SKM-1 (cell line): ENCODE data around the gene CGRRF1.

Experiments used
- DNase-seq: peaks from one replicate; lab custom pipeline; 2025; ENCODE audit not compliant: unreplicated experiment; lab: John Stamatoyannopoulos, UW

The CGRRF1 gene, protein sequence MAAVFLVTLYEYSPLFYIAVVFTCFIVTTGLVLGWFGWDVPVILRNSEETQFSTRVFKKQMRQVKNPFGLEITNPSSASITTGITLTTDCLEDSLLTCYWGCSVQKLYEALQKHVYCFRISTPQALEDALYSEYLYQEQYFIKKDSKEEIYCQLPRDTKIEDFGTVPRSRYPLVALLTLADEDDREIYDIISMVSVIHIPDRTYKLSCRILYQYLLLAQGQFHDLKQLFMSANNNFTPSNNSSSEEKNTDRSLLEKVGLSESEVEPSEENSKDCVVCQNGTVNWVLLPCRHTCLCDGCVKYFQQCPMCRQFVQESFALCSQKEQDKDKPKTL

DNA sequence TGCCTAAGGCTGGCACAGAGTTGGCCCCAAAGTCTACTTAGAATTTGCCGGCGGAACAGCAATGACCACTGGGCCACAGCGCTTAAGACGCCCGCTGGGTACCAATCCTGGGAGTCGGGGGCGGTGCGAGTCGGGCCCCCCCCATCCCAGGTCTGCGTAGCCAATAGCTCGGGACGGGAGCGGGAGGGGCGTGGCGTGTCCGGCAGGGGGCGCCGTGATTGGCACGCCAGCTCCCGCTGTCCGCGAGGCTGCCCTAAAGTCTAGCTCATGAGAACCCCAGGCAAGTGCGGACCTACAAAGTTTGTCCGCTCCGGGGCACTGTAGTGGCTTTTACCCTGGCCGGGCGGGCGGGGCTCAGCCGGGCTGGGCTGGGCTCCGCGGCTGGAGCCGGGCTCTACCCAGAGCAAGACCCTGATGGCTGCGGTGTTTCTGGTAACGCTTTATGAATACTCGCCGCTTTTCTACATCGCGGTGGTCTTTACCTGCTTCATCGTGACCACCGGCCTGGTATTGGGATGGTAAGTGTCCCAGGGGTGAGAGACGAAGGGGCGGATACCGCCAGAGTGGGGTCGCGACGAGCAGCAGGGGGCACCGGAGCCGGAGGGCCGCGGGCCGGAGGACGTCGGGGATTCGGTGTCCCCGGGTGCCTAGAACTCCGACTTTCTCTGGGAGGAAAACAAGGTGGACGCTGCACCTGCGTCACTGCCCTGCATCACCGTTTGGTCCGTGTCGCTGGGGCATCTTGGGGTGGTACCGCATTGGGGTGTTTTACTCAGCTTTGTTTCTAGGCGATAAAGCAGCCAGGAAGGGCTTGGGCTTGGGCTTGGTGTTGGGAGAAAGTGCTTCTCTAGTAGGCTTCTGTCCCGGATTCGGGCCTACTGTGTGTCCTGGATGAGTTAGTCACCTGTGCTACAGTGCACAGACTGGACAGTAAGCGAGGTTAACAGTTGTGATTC is at the start of gene CGRRF1:
TSS of gene CGRRF1 (plus strand) at position 361 of the 956 bp plus-strand sequence. CDS start at position 415, 54 bp downstream.
- DNase-seq, result peak; percentile 43

DNA sequence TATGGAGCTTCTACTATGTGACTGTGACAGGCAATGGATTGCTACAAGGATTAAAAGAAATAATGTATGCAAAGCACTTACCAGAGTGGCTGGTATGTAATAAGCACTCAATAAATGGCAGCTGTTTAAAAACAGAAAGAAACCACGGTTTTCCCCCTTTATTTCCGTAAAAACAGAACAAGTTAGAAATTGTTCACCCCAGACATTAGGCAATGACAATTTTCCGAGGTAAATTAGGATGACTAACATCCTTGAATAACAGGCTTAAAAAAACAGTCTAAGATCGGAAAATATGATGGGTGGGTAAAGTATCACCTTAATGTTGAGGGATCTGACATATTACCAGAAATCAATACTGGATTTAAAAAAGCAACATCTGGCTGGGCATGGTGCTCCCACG is 47.7 kb upstream of the CGRRF1 start:
- DNase-seq, result no peak

DNA sequence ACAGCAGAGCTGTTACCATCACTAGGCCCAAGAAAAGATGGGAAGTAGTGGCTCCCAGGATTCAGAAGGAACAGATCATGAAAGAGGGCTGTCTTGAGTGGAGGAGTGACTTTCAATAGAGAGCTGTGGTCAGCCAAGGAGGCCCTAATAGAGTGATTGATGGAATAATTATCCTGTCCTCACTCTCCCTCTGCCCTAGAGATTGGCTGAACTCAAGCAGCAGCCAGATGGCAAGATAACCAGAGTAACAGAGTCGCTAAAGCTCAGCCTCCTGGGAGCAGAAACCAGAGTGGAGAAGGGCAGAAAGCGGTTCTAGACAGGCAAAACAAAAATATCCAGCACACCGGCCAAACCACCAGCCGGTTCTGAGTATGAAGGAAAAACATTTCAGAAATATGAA is 44.1 kb upstream of the CGRRF1 start:
- DNase-seq, result no peak

DNA sequence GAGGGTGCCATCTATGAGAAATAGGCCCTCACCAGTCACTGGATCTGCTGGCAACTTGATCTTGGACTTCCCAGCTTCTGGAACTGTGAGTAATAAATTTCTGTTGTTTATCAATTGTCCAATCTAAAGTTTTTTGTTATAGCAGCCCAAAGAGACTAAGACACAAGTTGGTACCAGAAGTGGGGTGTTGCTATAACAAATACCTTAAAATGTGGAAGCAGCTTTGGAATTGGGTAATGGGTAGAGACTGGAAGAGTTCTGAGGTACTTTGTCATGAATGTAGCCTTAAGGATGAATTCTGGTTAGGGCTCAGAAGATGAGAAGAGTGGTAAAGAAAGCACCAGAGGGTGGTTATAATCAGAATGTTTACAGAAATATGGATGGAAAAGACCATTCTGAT is 42.4 kb upstream of the CGRRF1 start:
- no peak for DNase-seq

DNA sequence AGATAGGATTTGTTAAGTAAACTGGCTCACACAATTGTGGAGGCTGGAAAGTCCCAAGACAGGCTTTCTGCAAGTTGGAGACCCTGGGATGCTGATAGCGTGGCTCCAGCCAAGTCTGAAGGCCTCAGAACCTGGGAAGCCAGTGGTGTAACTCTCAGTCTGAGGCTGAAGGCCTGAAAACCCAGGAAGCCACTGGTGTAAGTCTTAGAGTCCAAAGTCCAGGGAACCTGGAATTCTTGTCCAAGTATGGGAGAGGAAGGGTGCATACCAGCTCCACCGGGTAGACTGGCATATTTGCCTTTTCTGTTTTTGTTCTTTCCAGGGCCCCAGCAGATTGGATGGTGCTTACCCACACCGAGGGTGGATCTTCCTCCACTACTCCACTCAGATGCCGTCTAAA is 39.0 kb upstream of the CGRRF1 start:
- DNase-seq, result no peak

DNA sequence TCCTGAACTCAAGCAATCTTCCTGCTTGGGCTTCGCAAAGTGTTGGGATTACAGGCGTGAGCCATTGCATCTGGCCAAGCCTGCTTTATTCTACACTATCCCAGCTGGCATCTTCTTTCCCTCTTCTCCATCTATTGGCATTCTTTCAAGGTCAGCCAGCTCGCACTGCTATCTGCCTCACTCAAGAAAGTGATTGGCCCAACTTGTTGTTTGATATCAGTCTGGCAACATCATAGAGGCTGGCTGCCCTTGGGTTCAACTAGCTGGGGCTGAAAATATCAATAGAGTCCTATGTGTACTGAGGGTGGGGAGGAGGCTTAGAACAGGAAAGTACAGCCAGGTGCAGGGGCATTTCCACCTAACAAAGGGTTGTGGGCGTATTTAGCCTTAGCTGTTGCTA is 38.1 kb upstream of the CGRRF1 start:
- no peak for DNase-seq

DNA sequence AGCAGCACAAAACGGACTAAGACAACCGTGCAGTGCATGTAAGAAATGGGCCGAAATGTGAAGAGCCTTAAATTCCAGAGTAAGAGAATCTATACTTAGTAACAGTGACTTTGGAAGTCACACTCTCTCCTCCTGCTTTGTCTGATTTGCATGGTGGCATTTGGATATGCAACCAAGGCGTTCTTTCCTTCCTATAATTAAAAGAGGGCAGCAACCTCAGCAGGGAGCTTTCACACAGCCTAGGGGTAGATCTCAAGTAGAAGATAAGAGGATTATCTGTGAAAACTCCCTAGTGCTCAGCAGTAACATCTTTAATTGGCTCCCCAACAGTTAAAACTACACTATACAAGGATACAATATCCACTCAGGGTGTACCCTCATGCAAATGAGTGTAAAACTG is 37.4 kb upstream of the CGRRF1 start:
- no peak for DNase-seq

DNA sequence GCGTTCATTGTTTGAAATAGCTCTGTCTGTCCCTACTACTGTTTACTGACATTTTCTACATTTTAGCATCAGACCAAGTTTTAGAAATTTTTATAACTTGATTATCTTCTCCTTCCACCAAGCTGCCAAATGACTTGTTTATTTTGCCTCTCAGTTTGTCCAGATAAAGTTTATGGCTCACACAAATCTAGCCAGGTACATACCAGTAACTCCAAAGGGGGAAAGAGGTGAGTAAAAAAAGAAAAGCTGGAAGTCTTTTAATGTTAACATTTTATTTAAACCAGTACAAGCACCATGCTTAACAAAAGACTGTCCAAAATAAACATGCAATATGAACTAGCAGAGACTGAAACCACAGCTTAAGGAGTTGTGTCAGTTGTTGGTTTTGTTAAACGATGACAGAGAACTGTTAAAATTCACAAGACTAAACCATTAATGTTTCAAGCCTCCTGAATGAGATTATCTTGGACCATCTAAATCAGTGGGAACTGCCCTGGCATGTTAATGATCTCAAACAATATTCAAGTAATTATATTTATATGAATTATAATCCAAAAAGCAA is 35.4 kb upstream of the CGRRF1 start:
- no peak for DNase-seq

DNA sequence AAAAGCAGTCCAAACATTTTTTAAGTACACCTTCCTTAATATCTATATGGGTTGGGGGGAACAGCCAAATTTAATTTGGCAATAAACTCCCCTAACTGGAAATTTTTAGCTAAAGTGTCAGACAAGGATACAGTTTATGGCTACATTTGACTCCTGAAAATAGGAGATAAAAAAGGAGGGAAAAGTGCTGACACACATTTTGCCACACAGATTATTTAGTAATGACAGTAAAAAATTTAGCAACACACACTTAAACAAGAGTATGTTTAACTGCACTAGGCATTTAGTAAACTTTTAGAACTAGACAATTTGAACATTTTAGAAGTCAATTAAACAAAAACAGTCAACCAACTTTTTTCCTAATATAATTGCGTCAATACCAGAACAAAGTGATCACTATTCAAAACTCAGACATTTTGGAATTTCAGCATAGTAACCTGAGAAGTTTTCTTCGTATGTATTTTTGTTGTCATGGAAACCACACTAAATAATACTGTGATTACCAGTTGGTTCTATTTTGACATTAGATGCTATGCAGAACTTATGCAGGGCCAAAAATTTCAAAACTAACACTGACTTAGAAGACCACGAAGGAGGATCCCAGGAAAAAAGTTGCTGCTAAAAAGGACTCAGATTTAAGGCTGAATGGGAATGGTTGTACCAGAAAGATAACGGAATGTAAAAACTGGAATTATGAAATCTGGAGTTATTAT is 34.4 kb upstream of the CGRRF1 start:
- DNase-seq, result no peak

DNA sequence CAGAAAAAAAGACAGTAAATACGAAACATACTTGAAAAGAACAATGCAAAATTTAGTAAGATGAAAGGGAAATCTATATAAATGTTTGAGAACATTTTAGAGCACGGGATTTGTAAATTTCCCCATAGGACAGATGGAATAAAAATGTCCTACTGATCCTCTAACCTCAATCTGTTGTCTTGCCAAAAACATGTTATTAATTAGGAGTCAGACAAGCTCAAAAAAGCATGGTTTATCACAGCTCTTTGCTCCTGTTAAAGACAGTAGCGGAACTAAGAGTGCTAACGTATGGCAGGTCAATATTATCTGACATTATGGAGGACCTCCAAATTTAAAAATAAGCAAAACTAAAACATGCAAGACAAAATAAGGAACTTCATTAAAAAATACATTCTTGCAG is 33.8 kb upstream of the CGRRF1 start:
- no peak for DNase-seq

DNA sequence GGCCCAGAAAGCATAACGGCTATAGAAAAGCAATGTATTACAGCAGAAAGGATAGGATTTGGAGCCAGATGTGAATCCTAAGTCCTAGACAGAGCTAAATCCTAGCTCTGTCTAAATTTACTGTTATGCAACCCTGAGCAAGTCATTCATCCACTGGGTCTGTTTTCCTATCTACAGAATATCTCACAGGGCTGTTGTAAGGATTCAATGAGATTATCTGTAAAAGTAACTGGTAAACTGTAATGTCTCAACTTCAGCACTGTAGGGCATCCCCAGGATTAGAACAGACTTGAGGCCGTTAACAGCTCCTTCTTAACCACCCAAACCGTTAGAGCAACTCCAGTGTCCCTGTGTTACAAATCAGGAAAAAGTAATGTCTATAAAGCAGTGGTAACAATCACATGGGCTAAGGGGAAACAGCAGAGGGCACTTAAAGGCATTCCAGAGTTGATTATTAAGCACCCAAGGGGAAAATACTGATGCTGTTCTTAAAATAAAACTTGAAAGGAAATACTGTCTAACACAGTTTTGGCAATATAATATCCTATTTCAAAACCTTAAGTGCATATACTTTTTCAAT is 31.0 kb upstream of the CGRRF1 start:
- no peak for DNase-seq

DNA sequence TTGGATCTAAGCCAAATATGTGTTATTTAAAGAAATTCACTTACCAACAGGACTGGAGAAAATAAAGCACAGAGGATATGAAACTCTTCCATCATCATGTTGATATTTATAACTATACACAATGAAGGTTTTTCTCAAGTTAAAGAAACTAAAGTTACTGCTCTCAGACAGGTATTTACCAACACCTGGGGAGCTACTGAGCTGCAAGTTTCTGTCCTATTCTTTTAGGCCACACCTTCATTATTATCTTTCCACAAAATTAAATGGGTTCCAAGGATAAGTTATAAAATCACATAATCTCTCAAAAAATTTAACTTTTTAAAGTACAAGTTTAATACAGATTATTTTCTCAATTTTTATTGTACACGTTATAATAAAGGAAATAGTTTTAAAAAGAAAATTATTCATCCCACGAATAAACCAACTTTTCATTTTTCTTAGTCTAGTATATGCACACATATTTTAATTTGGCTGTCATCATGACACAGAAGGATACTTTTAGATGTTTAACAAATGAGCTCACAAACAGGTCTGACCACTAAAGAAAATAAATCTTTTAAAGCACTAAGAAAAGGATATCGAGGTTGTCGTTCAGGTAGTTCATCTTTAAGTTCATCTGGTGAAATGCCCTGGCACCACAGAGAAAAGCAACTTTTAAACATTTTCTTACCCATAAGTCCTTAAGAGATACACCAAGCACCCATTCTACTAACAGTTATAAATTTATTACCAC is 28.7 kb upstream of the CGRRF1 start:
- DNase-seq, result no peak

DNA sequence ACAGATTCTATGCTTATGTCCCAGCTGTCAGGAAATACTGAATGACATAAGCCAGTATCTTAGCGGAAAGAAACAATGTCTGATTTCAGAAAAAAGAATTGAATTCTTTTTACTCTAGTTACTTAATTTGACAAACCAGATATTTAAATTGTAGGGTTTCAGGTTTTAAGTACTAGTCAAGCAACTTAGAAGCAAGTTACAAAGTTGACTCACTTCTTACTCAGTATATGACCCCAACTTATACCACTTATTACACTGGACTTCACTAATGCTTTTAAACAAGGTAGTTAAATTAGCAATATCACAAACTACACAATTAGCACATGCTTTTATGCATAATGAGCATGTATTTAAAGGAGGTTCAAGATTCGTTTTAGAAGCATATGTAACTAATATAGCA is 28.0 kb upstream of the CGRRF1 start:
- no peak for DNase-seq

DNA sequence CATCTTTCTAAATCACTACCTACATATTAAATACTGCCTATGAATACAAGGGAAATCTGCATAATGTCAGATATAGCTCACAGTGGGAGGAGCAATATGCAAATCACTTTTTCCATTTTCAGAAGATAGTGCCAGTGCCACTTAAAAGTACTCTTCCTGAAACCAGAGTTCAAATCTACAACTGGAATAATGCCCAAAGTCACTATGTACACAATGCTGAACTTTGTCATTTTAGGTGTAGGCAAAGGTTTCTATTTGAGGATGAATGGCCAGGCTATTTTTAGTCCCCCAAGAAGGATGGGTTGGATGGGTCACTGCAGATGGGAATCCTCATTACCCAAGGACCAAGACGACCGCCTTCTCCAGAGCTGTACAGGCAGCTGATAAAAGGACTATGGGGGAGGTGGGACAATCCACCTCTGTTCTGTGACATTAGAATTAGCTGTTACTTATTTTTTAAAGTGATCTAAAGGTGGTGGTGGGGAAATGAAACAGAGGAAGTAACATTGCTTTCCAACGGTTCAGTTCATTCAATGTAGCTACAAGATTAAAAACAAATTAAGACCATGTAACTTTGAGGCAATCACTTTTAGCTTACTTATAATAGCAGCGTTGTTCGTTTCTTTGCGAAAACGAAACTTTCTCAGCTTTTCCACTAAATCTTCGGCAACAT is 26.5 kb upstream of the CGRRF1 start:
- DNase-seq, result no peak

DNA sequence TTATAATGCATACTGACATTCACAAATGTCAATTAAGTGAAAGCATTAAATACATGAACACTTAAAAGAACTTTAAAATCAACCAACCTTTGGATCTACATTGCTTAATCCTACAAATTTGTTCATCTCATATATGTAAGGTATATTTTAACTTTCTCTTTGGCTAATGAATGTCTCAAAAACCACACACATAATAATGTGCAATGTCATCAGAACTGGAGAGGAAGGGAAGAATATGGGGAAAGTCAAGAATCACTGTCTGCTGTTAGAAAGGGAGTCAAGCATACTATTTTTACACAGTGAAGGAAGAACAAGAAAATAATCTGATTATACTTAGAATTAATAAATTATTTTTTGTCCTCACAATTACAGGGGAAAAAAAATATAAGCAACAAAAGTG is 25.9 kb upstream of the CGRRF1 start:
- DNase-seq, result no peak

DNA sequence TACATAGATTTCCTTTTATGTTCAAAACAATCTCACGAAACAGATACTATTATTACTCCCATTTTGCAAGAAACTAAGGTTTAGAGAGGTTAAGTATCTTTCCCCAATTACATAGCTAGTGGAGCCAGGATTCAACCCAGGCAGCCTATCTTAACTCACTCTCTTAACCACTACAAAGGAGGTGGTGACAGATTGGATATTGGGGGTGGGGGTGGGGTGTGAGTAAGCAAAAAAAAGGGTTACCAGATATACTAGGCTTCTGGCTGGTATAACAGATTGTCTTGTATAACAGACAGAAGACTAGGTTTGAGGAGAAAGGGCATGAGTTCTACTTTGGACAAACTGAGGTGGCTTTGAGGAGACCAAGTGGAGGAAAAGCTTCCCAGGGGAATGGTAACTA is 23.0 kb upstream of the CGRRF1 start:
- DNase-seq, result no peak

DNA sequence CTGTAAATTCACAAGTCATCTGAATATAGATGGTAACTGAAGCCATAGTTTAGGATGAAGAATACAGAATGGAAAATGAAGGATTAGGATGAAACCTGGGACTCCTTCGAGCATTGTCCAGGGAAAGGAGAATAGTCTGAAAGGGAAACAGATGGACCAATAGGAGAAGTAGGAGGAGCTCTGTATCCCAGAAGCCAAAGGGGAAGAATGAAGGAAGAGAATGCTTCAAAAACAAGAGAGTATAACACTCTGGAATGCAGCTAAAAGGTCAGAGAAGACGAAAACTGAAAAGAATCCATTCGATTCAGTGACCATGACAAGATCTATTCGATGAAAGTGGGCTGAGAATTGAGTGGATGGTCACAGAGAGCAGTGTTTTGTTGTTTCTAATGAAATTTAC is 21.9 kb upstream of the CGRRF1 start:
- no peak for DNase-seq

DNA sequence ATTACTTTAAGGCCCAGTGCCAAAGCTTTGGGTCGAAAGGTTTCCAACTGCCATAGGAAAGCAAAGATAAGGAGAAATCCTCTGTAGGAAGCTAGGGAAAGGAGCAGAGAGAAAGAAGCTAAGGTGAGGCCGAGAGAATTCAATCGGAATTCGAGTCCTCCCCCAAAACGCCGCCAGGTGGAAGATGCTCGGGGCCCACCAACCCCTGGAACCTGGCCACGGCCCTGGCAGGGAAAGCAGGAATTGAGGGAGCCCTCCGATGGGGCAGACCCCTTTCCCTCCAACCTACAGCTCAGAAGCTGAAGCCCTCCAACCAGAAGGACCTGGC is 21.4 kb upstream of the CGRRF1 start:
- DNase-seq, result no peak

DNA sequence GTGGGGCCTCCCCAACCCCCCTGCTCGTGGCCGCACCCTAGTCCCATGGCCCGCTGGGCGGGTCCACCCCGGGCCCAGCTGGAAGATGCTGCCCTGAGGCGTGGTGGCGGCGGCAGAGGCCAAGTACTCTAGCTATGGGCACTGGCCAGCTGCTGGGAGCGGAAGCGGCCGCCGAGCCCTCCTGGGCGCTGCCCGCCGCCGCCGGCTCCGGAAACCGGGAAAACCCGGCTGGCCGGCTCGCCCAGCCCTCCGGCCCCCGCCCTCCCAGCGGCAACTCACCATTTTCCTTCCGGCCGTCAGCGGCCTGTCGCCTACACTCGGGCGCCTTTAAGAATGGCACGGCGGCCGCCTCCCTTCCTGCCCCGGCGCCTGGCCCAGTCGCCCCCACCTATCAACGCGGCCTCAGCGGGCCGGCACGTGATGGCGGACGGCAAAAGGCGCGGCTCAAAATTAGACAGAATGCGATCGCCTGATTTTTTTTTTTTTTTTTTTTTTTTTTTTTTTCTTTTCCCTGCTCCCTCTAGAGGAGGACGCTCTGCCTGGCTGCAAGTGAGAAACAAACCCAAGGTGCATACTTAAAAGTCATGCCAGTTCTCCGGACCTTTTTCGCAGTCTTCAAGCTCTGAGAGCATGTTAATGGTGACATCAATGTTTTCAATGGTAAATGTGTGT is 20.9 kb upstream of the CGRRF1 start, which contains the start of gene GMFB:
TSS of gene GMFB (minus strand) at position 335 of the 672 bp plus-strand sequence. CDS start at position 282, 53 bp downstream.
- DNase-seq, result peak; percentile 2
